Mucosa of stomach (tissue), 1 donor: ENCODE measurements around the gene ZNF516.

ENCODE experiments used
- H3K27me3 ChIP-seq: one replicate; pipeline ENCODE4 v1.7.0; 2013; ENCODE audit warnings: mild to moderate bottlenecking, low read length; ENCODE audit not compliant: control insufficient read depth, insufficient read depth
- H3K36me3 ChIP-seq: one replicate; pipeline ENCODE4 v1.7.0; 2013; ENCODE audit warnings: low read length; ENCODE audit not compliant: control insufficient read depth, insufficient read depth
- H3K4me1 ChIP-seq: one replicate; pipeline ENCODE4 v1.7.0; 2013; ENCODE audit warnings: mild to moderate bottlenecking, low read length; ENCODE audit not compliant: control insufficient read depth, insufficient read depth
- H3K4me3 ChIP-seq: one replicate; pipeline ENCODE4 v1.7.0; 2013; ENCODE audit warnings: low read length
- H3K9ac ChIP-seq: one replicate; pipeline ENCODE4 v1.7.0; 2013; ENCODE audit warnings: mild to moderate bottlenecking, low read length, moderate library complexity
- H3K9me3 ChIP-seq: one replicate; pipeline ENCODE4 v1.7.0; 2013; ENCODE audit warnings: mild to moderate bottlenecking, low read length, moderate library complexity; ENCODE audit not compliant: control insufficient read depth
- donor health status: Pancreatic carcinoma.

The ZNF516 gene

DNA sequence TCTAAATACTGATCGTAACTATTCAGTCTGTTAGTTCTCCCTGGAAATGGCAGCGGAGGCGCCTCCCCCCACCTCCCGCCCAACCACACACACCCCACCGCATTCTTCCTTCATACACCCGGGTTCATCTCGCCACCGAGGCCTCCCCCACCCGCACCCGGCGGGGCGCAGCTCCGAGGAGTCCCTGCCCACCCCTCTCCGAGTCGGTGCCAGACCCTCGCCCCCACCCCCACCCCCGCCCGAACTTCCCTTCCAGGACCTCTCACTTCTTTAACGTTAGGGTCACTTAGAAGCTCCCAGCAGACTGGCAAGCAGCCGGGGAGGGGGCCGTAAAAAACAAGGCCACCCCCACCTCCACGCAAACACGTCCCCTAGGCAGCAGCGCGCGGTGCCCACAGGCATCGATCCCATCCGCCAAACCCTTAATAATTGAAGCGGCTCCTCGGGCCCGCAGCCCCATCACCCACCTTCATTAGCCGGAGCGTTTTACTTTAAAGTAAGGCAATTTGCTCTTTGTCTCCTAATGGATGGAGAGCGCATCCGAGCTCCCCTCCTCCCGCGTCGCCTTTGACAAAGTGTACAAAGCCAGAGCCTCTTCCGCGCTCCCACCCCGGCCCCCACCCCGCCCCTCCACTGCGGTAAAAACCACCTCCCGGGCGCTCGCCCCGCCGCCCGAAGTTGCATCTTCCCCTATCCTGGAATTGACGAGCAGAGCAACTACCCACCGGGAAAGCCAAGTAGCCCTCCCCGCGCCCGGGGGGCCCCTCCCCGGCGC is 624 bp downstream of the ZNF516 start:
- Histone ChIP-seq H3K36me3 (no peaks in the 10 kb centered on the region), H3K4me1 (no peaks in the 10 kb centered on the region), H3K4me3 (peak overlapping the region; percentile 60), H3K9ac (peak overlapping the region; percentile 64), H3K27me3 (no peaks in the 10 kb centered on the region), H3K9me3 (no peaks in the 10 kb centered on the region)

DNA sequence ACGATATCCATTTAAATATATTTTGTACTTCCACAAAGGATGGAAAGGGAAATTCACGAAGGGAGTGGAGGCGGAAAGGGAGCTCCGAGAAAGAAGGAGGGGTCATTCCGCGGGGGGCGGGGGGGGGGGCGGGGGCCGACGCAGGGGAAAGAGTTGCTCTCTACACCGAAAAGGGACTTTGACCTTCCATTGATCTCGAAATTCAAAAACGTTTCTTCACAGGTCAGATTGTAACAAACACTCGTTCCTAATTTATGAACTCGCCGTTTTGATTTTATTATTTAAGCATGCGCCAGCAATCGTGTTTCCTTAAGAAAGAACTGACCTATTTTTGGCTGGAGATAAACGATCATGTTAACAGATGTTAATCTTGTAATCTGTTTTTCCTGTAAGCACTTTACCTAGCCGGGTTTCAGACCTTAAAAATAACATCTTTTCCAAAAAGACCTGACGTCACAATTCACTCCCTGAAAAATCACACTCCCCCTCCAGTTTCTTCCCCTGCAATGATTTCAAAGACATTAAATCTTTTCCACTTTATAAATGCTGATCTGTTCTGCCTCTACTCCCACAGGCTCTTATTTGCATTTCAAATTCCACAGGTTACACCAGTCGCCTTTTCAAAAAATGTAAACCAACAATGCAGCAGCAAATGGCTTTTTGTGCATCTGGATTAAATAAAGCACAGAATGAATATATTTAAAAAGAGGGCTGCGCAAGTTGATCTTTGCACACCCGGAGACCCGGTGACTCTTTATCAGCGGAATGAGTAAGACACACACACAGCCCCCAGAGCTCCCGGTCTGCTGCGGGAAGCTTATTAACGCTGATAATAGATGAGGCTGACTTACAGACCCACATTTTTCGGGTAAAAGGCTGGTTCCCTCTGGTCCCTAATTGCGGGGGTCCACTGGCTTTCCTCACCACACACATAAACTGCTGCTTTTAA is 1.6 kb downstream of the ZNF516 start:
- H3K9ac ChIP-seq = peak overlapping the region; percentile 64
- H3K36me3 ChIP-seq = no peaks in the 10 kb centered on the region
- H3K27me3 ChIP-seq = no peaks in the 10 kb centered on the region
- H3K4me3 ChIP-seq = peak overlapping the region; percentile 60
- no peaks in the 10 kb centered on the region for H3K9me3 ChIP-seq
- H3K4me1 ChIP-seq = no peaks in the 10 kb centered on the region

DNA sequence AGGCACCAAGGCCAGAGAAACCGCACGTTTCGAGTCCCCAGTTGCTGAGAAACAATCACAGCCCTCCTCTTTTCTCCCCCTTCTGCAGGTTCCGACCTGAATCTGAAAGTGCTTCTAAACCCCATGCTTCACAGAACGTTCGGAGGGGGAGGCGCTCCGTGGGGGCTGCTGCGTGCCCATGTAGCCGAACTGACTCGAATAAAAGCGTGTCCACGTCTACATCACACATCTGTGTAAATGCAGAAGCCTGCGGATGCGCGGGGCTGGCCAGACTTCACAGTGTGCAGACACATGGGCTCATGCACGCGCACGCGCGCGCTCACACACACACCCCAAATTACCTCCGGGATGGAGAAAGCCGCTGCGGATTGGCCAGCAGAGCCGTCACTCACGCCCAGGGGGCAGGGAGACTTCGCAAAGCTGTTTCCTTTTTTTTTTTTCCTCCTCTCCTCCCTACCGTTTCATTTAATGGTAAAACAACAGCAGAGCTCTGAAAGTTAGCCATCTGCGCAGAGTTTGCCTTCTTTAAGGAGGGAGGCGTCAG is 2.3 kb downstream of the ZNF516 start:
- no peaks in the 10 kb centered on the region for H3K27me3 ChIP-seq
- no peaks in the 10 kb centered on the region for H3K36me3 ChIP-seq
- no peaks in the 10 kb centered on the region for H3K9me3 ChIP-seq
- peak overlapping the region; percentile 60 for H3K4me3 ChIP-seq
- H3K9ac ChIP-seq = peak overlapping the region; percentile 58
- H3K4me1 ChIP-seq = no peaks in the 10 kb centered on the region

DNA sequence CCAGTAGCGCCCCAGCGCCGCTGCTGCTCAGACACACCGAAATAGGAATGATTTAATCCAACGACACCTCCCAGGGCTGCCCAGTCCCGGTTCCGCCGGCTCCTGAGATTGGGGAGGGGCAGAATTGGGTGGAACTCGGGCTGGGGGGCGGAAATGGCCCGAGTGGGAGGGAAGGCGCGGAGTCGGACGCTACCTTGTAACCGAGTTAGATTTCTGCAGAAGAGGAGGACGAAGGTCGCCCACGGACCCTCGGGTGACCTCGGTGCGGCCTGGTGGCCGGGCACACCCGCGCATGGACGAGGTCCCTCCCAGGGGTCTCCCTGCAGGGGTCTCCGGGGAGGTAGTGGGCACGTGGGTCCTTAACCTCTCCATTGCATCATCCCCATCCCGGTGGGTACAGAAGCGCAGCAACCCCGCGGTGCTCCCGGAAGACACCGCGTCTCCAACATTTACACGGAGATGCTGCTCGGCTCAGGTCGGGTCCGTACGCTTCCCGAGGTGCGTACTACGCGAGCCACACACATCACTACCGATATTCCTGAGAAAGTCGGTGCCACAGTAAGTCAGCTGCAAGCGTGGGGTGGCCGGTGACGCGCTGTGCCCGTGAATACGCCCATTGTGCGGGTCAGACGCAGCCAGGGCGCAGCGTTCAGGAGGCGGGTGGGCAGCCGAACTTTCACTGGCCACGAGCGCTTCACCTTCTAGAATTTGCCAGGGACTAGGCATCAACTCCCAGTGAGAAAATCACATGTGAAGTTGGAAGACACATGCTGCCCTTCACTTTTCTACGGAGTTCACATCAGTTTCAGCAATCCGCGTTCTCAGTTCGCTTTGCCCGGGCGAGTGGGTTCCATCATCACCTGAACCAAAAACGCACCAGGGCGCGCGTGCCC is 3.0 kb downstream of the ZNF516 start:
- Histone ChIP-seq H3K27me3 (no peaks in the 10 kb centered on the region), H3K9me3 (no peaks in the 10 kb centered on the region), H3K4me3 (peak overlapping the region; percentile 60), H3K9ac (peak overlapping the region; percentile 58), H3K4me1 (no peaks in the 10 kb centered on the region), H3K36me3 (no peaks in the 10 kb centered on the region)

DNA sequence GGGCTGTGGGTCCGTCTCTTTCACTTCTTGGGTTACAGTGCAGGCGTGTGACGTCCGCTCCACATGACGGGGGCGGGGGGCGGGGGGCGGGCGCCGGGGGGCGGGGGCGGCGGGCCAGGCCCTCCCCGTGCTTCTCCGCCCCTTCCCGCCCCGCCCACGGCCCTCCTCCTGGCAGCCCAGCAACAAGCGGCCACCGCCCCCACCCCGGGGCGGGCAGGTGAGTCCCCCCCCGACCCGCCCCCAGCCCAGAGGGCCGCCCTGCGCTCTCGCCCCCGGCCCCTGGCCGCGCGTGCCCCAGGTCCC is 3.6 kb downstream of the ZNF516 start:
- Histone ChIP-seq H3K4me3 (no peak overlapping the region), H3K36me3 (no peaks in the 10 kb centered on the region), H3K27me3 (no peaks in the 10 kb centered on the region), H3K9ac (peak overlapping the region; percentile 58), H3K4me1 (no peaks in the 10 kb centered on the region), H3K9me3 (no peaks in the 10 kb centered on the region)

- Histone ChIP-seq H3K4me1 (no peaks in the 10 kb centered on the region), H3K4me3 (peak overlapping the region; percentile 84), H3K36me3 (no peaks in the 10 kb centered on the region), H3K9me3 (no peaks in the 10 kb centered on the region), H3K27me3 (no peaks in the 10 kb centered on the region), H3K9ac (peak overlapping the region; percentile 79)
Measured at GRCh38 chr18:76490670-76491472, 4.2 kb downstream of the ZNF516 start.

GRCh38 chr18:76490033-76490432 is 5.0 kb downstream of the ZNF516 start:
- Histone ChIP-seq H3K4me3 (no peak overlapping the region), H3K36me3 (no peaks in the 10 kb centered on the region), H3K9me3 (no peaks in the 10 kb centered on the region), H3K9ac (peak overlapping the region; percentile 79), H3K27me3 (no peaks in the 10 kb centered on the region), H3K4me1 (no peaks in the 10 kb centered on the region)

- H3K4me1 ChIP-seq = peaks cover 4% of the 10 kb centered on the region
- no peaks in the 10 kb centered on the region for H3K9me3 ChIP-seq
- H3K4me3 ChIP-seq = no peak overlapping the region
- no peak overlapping the region for H3K9ac ChIP-seq
- no peaks in the 10 kb centered on the region for H3K36me3 ChIP-seq
- H3K27me3 ChIP-seq = no peaks in the 10 kb centered on the region
Measured at GRCh38 chr18:76489081-76489480, 6.0 kb downstream of the ZNF516 start.

DNA sequence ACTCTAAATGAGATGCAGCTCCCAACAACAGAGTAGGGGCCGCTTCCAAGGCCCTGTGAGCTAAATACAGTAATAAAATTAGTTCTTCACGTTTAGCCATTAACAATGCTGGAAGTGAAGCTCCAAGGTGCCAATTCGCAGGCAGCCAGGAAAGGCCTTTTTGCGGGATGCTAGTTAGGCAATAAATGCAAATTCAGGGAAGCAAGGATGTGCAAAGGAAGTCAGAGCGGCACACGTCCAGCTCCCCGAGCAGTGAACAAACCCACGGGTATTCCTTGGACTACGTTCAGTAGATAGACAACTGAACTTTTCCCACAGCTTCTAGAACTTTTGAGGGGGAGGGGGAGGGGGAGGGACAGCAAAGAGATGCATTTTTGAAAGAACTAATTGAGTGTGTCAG is 6.9 kb downstream of the ZNF516 start:
- Histone ChIP-seq H3K9ac (no peak overlapping the region), H3K27me3 (no peaks in the 10 kb centered on the region), H3K4me1 (peaks cover 12% of the 10 kb centered on the region), H3K4me3 (no peak overlapping the region), H3K36me3 (no peaks in the 10 kb centered on the region), H3K9me3 (no peaks in the 10 kb centered on the region)

- Histone ChIP-seq H3K9me3 (no peaks in the 10 kb centered on the region), H3K36me3 (no peaks in the 10 kb centered on the region), H3K4me1 (peaks cover 16% of the 10 kb centered on the region), H3K27me3 (no peaks in the 10 kb centered on the region), H3K4me3 (no peak overlapping the region), H3K9ac (no peak overlapping the region)
Measured at GRCh38 chr18:76487782-76488181, 7.3 kb downstream of the ZNF516 start.

GRCh38 chr18:76487070-76487469 is 8.0 kb downstream of the ZNF516 start:
- H3K36me3 ChIP-seq = no peaks in the 10 kb centered on the region
- H3K9ac ChIP-seq = no peak overlapping the region
- H3K4me1 ChIP-seq = peaks cover 19% of the 10 kb centered on the region
- no peak overlapping the region for H3K4me3 ChIP-seq
- no peaks in the 10 kb centered on the region for H3K9me3 ChIP-seq
- no peaks in the 10 kb centered on the region for H3K27me3 ChIP-seq
